Central memory CD4-positive, alpha-beta T cell (primary cell): ENCODE results near the gene TACC2.
"Not testable (repeated sequence)": the region's sequence is repeated elsewhere in the genome, so short reads cannot be mapped to it uniquely, and the experiment has no call there.

Experiments
- DNase-seq: peaks from one replicate; pipeline ENCODE4 v3.0.0; 2022

TACC2 gene

DNA sequence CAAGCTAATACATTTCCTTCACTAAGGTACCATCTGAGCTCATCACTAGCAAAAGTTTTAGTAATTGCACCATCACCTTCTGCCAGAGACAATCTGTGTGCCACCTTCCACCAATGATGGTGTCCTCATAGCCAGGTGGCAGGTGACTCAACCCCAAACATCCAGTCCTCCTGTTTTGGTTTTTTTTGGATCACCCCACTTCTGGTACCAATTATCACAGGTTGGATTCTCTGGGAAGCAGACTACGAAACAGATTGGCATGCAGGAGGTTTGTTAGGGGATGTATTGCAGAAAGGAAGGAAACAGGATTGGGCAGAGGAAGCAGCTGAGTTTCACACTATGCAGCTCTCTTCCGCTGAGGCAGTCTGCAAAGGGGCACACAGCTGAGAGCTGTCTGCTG lies 4.5 kb upstream of the TACC2 start:
- no peak for DNase-seq

DNA sequence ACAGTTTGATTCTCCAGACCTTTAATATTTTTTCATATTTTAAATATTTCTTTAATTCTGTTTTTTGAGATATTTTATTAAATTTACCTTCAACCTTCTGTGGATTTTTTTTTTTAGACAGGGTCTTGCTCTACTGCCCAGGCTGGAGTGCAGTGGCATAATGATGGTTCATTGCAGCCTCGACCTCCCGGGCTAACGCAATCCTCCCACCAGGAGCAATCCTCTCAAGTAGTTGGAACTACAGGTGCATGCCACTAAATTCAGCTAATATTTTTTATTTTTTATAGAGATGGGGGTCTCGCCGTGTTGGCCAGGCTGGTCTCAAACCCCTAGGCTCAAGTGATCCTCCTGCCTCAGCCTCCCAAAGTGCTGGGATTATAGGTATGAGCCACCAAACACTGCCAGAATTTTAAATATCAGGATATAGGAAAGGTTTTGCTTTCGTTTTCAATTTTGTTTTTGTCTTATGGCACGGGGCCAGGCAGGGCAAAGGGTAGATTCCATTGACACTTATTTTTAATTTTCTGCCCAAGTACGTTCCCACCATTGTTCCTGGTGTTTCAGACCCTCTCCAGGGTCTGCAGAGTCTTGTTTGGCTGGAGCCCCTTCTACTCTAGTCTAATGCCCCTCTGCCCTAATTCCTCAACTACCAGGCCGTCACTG lies 1.2 kb downstream of the TACC2 start:
- no peak for DNase-seq

DNA sequence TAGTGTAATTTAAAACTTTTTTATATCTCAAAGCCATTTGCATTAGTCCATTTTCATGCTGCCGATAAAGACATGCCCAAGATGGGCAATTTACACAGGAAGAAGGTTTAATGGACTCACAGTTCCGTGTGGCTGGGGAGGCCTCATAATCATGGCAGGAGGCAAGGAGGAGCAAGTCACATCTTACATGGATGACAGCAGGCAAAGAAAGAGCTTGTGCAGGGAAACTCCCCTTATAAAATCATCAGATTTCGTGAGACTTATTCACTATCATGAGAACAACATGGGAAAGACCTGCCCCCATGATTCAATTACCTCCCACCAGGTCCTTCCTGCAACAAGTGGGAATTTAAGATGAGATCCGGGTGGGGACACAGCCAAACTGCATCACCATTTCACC lies 2.8 kb downstream of the TACC2 start:
- DNase-seq: not testable (repeated sequence)

DNA sequence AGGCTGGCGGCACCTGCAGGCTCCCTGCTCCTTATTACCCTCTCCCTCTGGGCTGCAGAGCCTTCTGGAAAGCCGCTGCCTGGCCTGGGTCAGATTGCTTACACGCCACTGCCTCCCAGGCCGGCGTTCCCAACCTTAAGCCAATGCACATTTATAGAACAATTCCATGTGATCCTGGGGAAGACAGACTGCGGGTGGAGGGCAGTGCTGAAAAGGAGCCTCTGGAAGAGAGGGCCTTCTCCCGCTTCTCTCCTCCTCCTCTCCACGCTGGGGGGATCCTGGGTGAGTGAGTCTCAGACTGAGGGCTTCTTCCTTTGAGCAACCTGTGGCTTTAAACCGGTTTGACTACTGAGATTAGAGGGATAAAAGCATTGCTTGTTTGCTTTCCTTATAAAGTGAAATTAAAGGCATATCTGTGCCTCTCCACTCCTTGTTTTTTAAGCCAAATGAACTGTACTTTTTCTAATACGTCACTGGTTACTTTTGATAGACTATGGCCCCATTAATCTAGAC lies 5.5 kb downstream of the TACC2 start:
- no peak for DNase-seq

DNA sequence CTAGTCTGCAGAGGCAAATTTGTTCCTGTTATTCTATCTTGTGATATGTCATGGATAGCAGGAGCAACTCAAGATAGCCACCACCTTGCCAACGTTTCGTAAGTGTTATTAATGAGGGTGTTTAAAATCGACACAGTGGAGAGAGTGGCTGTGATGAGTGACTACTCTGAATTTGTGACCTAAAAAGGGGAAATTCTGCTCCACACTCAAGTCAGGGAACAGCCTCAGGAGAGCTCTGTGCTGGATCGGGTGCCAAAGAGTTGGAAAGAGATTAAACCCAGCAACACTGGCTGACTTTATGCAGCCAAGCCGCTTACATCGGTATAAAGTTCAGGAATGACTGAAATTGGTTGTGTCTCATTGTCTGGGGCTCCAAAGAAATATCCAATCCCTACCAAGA lies 9.5 kb downstream of the TACC2 start:
- DNase-seq: no peak

DNA sequence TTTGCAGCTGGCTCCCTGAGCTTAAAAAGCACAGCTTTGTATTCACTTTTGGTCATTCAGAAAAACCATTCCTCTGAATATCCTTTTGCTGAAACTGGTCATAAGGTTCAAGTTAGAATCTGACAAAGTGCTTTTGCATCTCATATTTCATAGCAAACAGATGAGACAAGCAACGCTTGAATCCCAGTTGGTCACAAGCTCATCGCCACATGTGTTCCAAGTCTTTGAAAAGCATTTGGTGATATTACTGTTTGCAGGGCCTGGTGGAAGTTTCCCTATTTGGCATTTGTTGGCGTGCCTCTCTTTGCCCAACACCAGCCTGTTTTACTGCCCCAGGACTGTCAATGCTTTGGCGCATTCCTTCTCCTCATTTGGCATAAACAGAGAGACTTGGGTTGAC lies 10.3 kb downstream of the TACC2 start:
- no peak for DNase-seq

DNA sequence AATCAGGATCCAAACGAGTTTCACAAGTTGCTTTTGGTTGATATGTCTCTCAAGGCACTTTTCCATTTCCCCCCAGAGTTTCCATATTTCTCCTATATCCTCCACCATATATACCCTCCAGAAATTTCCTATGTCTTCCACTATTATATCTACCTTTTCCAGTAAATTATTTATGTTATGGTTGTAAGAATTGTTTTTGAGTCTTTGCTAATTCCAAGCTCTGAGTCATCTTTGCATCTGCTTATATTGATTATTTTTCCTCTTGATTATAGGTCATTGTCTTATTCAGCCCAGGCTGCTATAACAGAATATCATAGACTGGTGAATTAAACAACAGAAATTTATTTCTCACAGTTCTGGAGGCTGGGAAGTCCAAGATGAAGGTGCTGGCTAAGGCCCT lies 12.7 kb downstream of the TACC2 start:
- DNase-seq: no peak

DNA sequence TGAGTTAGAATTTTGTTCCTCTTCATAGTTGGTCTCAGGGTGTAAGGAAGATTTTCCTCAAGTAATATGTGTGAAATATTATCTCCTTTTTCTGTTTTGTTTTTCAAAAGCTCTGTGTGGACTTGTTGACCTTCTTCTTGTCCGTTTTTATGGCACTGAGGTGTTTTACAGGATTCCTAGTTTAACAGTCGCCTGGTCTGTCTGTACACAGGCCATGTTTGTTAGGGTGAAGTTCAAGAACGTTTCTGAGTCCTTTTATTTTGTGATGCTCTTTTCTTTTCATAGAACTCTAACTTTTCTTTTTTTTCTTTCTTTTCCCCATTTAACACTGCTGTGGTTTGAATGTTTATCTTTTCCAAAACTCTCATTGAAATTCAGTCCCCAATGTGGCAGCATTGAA lies 18.5 kb downstream of the TACC2 start:
- DNase-seq: no peak

DNA sequence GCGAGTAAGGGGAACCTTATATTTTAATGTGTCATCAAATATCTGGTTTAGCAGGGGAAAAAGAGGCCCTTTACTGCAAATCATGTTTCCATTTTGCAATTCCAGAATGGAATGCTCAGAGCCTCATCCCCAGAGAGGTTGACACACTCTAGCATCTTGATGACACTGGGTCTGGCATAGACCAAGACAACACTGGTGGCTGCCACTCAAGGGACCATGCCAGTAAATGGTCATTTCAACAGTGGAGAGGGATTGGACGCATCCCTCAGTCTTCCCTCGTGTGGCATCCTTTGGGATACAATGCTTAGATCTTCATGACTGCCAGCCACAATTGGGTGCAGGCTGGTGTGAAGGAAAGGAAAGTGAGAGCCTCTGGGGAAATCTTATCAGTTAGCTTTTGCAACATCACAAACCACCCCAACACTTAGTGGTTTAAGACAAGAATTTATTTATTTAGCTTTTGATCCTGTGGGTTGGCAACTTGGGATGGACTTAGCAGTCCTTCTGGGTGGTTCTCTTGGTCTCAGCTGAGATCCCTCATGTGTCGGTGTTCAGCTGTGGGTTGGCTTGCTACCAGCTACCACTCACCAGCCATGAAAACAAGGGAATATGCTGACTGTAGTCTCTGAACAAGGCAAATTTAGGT lies 21.6 kb downstream of the TACC2 start:
- DNase-seq: no peak

DNA sequence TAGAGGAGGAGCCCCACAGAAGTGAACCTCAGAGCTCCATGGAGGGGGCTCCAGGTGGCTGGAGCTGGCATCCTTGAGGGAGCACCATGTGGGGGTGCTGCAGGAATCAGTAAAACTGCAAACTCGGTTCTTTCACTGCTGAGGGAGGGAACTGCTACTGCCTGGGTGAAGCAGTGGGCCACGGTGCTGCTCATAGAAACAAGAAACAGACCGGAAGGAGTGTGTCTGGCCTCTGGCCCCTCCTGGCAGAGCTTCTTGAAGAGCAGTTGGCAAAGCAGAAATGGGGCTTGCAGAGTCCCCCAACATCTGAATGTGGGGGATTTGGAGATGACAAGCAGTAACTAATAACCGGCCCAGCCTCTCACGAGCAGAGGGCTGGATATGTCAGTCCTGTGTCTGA lies 23.8 kb downstream of the TACC2 start:
- DNase-seq: no peak

DNA sequence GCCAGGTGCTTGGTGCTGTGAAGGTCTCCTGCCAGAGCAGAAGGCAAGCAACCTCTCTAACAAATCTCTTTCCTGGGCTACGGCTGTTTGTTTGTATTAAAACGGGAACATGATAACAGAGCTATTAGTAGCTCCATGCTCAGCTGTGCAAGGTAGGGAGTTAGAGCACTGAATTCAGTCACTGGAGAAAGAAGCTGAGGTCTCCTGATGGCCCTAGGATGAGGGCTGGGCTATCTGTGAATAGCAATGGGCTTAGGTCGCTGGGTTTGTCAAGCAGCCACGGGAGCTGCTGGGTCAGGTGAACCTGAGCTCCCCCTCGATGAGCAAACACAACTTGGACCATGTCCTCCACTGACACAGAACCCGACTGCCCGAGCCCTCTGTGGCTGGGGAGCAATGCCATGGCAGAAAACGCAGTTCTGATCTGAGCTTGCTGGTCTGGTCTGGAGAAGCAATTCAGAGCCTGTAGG lies 24.4 kb downstream of the TACC2 start:
- no peak for DNase-seq

DNA sequence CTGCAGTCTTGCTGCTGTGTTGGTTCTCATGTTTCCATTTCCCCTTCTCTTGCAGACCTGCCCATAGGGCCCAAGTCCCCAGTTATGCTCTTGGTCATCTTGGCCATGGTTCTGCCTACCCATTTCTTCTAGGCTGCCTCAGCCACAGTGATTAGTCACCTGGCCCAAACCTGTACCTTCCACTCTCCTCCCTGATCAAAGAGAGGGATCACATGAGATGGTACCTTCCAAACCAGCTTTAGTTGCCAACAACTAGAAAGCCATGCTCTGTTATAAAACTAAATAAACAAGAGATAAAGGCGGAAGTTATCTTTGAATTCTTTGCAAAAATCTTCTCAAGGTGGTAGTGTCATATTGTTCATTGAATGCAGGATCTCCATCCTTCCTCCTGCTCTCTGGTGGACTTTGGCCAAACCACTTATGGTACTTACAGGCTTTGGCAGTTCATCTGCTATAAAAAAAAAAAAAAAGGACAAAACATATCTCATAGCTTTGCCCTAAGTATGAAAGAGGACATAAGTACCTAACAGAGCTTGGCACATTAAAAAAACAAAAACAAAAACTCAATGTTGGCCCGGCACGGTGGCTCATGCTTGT lies 25.8 kb downstream of the TACC2 start:
- no peak for DNase-seq

DNA sequence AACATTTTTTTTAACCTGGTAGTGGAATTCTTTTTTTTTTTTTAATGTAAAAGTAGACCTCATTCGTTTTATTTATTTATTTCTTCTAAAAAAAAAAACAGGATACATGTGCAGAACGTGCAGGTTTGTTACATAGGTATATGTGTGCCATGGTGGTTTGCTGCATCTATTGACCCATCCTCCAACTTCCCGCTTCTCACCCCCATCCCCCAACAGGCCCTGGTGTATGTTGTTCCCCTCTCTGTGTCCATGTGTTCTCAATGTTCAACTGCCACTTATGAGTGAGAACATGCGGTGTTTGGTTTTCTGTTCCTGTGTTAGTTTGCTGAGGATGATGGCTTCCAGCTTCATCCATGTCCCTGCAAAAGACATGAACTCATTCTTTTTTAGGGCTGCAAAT lies 29.0 kb downstream of the TACC2 start:
- DNase-seq: not testable (repeated sequence)

DNA sequence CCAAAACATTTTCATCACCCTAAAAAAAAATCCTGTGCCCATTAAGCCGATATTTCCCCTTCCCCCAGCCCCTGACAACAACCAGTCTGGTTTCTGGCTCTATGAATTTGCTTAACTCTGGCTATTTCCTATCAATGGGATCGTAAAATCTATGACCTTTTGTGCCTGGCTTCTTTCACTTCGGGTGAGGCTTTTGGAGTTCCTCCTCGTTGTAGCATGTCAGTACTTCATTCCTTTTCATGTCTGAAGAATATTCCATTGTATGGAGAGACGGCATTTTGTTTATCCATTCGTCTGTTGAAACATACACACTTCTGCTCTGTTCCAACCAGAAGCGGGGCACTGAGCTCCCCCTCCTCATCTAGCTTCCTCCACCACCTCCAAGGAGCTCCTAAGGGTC lies 29.5 kb downstream of the TACC2 start:
- no peak for DNase-seq

DNA sequence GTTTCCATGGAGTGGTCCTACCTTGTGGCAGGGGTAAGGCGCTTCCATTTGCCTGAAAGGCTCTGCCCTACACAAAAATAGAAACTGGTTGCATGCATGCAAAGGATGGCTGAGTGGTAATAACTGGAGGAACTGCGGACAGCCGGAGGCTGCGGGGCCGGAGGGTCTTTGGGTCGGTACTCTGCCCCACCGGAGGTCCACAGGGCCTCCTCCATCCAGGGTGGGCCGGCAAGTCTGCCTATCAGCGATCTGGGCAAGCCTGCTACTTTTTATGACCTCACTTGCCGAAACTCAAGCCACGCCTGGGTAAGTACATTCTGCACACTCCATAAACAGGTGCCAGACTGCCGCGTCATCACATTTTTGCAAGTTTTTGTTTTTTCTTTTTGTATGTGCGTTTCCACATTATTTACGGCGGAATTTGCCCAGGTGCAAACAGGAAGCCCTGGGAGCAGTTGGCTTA lies 30.0 kb downstream of the TACC2 start:
- DNase-seq: no peak

DNA sequence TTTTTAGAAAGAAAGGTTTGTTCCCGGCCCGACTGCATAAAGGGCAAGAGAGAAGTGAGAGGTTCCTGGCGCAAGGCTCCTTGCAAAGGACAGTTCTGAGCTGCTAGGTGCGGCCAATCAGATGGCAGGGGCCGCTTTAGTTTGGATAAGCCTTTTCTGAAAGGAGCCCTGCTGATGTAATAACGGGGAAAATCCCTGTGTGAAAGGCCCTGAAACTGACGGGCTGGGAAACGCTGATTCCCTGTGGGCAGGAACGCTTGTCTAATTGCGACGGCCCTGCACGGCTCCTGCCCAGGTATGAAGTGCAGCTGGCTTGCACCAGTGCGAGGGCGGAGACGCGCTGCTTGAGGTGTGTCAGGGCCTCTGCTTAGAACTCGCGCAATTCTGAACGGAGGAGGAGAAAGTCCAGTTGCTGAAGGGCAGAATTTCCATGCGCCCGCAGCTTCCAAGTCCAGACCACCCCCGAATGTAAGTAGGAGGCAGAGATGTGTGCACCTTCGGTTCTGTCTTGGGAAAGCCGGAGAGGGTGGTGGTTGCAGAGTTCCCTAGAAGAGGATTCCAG lies 30.5 kb downstream of the TACC2 start:
- no peak for DNase-seq

DNA sequence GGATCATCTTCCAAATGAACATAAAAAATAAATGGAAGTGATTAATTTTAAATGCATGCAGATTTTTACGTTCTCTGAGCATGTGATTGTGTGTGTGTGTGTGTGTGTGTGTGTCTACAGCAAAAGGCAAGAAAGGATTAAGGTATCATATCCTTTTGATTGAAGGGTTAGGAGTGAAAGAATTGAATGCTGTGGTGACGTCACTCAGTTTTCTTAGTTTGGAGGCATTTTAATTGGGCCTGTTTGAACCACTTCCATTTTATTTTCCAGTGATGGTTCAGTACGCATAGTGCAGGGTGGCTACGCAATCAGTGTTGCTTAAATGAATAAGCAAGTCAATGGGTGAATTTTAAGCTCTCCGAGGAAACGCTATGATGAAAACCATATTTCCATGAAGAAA lies 31.3 kb downstream of the TACC2 start:
- no peak for DNase-seq

DNA sequence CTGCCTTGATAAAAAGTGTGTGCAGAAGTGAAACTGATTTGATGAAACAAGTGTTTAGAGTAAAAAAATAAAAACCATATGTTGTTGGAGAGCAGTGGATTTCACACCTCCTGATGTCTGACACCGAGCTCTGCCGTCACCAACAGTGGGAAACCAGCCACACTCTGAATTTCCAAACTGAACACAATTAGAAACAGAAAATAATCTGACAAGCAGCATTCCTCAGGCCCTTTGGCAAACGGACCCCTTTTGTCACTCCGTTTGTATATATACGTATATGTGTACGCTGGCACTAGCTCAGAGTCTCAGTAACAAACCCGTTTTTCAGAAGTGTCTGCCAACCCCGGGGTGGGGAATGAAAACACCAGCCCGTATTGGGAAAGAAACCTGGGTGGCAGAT lies 32.4 kb downstream of the TACC2 start:
- DNase-seq: no peak

DNA sequence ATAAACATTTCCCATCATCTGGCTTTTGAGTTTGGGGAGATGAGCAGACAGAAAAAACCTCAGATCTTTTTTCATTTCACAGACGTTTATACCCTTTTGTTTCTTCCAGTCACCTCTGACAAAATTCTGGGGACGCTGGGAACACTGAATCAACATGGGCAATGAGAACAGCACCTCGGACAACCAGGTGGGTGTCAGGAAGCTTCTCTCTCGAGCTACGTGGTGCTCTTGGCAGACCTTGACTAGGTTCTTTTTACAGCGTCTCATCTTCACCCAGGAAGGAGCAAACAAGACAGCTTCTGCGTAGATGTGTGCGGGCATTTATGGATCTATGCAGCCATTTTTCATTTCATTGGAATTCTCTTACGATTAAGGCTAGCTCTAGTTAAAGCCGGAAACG lies 32.9 kb downstream of the TACC2 start:
- DNase-seq: no peak

DNA sequence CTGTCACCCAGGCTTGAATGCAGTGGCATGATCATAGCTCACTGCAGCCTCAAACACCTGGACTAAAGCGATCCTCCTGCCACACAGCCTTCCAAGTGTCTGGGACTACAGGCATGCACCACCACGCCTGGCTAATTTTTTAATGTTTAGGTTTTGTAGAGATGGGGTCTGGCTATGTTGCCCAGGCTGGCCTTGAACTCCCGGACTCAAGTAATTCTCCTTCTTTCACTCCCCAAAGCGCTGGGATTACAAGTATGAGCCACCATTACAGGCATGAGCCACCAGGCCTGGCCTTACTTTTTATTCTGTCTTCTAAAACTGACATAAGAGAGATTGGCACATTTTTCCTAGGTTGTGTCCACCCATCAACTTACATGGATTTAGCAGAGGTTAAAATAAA lies 33.3 kb downstream of the TACC2 start:
- DNase-seq: no peak

DNA sequence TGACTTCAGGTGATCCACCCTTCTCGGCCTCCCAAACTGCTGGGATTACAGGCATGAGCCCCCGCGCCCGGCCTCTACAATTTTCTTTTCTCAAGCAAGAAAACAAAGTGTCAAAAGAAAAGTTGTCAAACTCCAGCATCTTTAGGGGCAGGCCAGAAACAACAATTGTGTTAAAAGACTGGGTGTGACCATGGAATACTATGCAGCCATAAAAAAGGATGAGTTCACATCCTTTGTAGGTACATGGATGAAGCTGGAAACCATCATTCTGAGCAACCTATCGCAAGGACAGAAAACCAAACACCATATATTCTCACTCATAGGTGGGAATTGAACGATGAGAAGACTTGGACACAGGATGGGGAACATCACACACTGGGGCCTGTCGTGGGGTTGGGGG lies 34.3 kb downstream of the TACC2 start:
- not testable (repeated sequence) for DNase-seq

DNA sequence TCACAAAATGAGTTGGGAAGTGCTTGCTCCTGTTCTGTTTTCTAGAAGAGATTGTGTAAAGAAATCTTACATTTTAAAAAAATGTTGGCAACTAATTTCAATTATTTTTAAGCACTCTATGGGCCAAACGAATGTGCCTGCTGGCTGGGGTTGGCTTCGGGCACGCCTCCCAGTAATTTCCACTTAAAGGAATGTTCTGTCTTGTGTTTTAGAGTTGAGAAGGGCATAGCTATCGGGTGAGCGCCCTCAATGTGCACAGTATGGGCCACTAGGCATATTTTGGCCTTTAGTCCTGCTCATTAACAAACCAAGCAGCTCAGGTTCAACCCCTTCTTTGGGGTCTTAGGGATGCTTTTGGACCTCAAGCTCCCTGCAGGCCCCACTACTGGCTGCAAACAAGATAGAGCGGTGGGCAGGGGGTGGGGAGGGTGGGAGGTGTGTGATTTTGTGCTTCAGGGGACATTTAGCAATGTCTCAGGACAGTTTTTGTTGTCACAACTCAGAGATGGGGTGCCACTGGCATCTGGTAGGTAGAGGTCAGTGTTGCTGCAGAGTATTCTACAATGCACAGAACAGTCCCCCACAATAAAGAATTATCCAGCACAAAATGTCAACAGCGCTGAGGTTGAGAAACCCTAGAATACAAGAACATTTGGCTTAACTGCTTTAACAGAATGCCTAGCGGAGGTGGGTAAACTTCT lies 40.7 kb downstream of the TACC2 start:
- no peak for DNase-seq

DNA sequence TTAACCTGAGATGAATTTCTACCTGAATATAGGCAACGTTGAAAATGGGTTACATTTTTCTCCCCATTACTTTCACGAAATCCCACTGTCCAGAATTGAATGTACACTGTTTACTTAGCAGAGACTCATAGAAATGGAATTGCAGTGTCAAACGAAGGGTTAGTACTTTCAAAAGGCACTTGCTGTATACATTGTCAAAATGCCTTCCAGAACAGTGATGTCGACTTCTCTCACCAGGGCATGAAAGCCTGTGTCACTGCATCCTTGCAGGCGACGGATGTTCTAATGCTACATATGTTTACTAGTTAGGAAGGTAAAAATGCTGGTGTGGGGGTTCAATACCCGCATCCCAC lies 41.2 kb downstream of the TACC2 start:
- no peak for DNase-seq
